ENCODE measurements around the gene DOK6. TPM values are rescaled to one million over a fixed set of nuclear protein-coding genes. Genes with fewer than 3 reads are reported as not detected.

DOK6 gene
- total RNA-seq, 1 experiment from 2014 or later, result not detected

- CTCF ChIA-PET, result no interaction called here
- DNase-seq, result no peak
- TF ChIP-seq CTCF (IDR thresholded peaks at IDR 0.05; ENCODE audit: unreplicated experiment), result no peak
- H3K4me3 Mint-ChIP-seq (ENCODE audit: low read depth, unreplicated experiment), result no peak overlapping the region
- H3K9me3 Mint-ChIP-seq (ENCODE audit: low read depth, unreplicated experiment), result no peaks in the 10 kb centered on the region
- H3K27ac Mint-ChIP-seq (ENCODE audit: unreplicated experiment), result no peak overlapping the region
- H3K36me3 Mint-ChIP-seq (ENCODE audit: insufficient read depth, unreplicated experiment), result no peaks in the 10 kb centered on the region
- BruUV-seq (replicated peaks), result no TSS peak
- no peaks in the 10 kb centered on the region for H3K27me3 Mint-ChIP-seq (ENCODE audit: unreplicated experiment)
- no peaks in the 10 kb centered on the region for H3K4me1 Mint-ChIP-seq (ENCODE audit: low read depth, unreplicated experiment)
- intact Hi-C loops (cut with micrococcal nuclease; ENCODE audit: unreplicated experiment), result no loop called here
Observed at GRCh38 chr18:69617888-69618287, 217.2 kb downstream of the DOK6 start.

- DNase-seq, result no peak
- CTCF ChIA-PET, result no interaction called here
- no TSS peak for BruUV-seq (replicated peaks)
Observed at GRCh38 chr18:69622184-69622583, 221.5 kb downstream of the DOK6 start.

GRCh38 chr18:69622961-69623360 is 222.3 kb downstream of the DOK6 start:
- no peak for TF ChIP-seq CTCF (IDR thresholded peaks at IDR 0.05; ENCODE audit: unreplicated experiment)
- intact Hi-C loops (cut with micrococcal nuclease; ENCODE audit: unreplicated experiment), result loop anchor here (1.0 kb wide), 1 partner anchor 38 kb away; no protein-coding TSS in a partner anchor
- CTCF ChIA-PET, result no interaction called here
- Mint-ChIP-seq H3K27me3 (ENCODE audit: unreplicated experiment) (no peaks in the 10 kb centered on the region), H3K9me3 (ENCODE audit: low read depth, unreplicated experiment) (no peaks in the 10 kb centered on the region), H3K36me3 (ENCODE audit: insufficient read depth, unreplicated experiment) (no peaks in the 10 kb centered on the region), H3K4me1 (ENCODE audit: low read depth, unreplicated experiment) (no peaks in the 10 kb centered on the region), H3K4me3 (ENCODE audit: low read depth, unreplicated experiment) (no peak overlapping the region), H3K27ac (ENCODE audit: unreplicated experiment) (no peak overlapping the region)
- DNase-seq, result no peak
- BruUV-seq (replicated peaks), result no TSS peak

More at GRCh38 chr18:69622184-69622583, 221.5 kb downstream of the DOK6 start:
- intact Hi-C loops (cut with micrococcal nuclease; ENCODE audit: unreplicated experiment), result loop anchor here (1.0 kb wide), 1 partner anchor 39 kb away; no protein-coding TSS in a partner anchor
- no peak for TF ChIP-seq CTCF (IDR thresholded peaks at IDR 0.05; ENCODE audit: unreplicated experiment)
- H3K4me3 Mint-ChIP-seq (ENCODE audit: low read depth, unreplicated experiment), result no peak overlapping the region
- no peaks in the 10 kb centered on the region for H3K27me3 Mint-ChIP-seq (ENCODE audit: unreplicated experiment)
- H3K4me1 Mint-ChIP-seq (ENCODE audit: low read depth, unreplicated experiment), result no peaks in the 10 kb centered on the region
- no peak overlapping the region for H3K27ac Mint-ChIP-seq (ENCODE audit: unreplicated experiment)
- no peaks in the 10 kb centered on the region for H3K9me3 Mint-ChIP-seq (ENCODE audit: low read depth, unreplicated experiment)
- H3K36me3 Mint-ChIP-seq (ENCODE audit: insufficient read depth, unreplicated experiment), result no peaks in the 10 kb centered on the region

GRCh38 chr18:69626171-69626570 is 225.5 kb downstream of the DOK6 start:
- CTCF ChIA-PET, result no interaction called here
- no peak overlapping the region for H3K27ac Mint-ChIP-seq (ENCODE audit: unreplicated experiment)
- H3K4me1 Mint-ChIP-seq (ENCODE audit: low read depth, unreplicated experiment), result no peaks in the 10 kb centered on the region
- no peaks in the 10 kb centered on the region for H3K36me3 Mint-ChIP-seq (ENCODE audit: insufficient read depth, unreplicated experiment)
- DNase-seq, result no peak
- BruUV-seq (replicated peaks), result no TSS peak
- H3K4me3 Mint-ChIP-seq (ENCODE audit: low read depth, unreplicated experiment), result no peak overlapping the region
- intact Hi-C loops (cut with micrococcal nuclease; ENCODE audit: unreplicated experiment), result no loop called here
- no peak for TF ChIP-seq CTCF (IDR thresholded peaks at IDR 0.05; ENCODE audit: unreplicated experiment)
- no peaks in the 10 kb centered on the region for H3K9me3 Mint-ChIP-seq (ENCODE audit: low read depth, unreplicated experiment)
- no peaks in the 10 kb centered on the region for H3K27me3 Mint-ChIP-seq (ENCODE audit: unreplicated experiment)

Measured in Calu3 (cell line).